NCI-H1417 treated with DMSO at 0.1 percent for 48 hours (cell line): ENCODE measurements around the gene NMNAT1.
"Not testable (repeated sequence)": the region's sequence is repeated elsewhere in the genome, so short reads cannot be mapped to it uniquely, and the experiment has no call there.

Source experiments
- DNase-seq: peaks from one replicate; lab custom pipeline; 2025; lab: John Stamatoyannopoulos, UW

The NMNAT1 gene

GRCh38 chr1:10020086-10020485 is 76.8 kb downstream of the NMNAT1 start:
- DNase-seq: no peak

- not testable (repeated sequence) for DNase-seq
Measured at GRCh38 chr1:10020678-10021077, 77.4 kb downstream of the NMNAT1 start.

GRCh38 chr1:10021992-10022391 is 78.7 kb downstream of the NMNAT1 start:
- not testable (repeated sequence) for DNase-seq

GRCh38 chr1:10022656-10023055 is 79.4 kb downstream of the NMNAT1 start:
- DNase-seq: no peak

- DNase-seq: no peak
Measured at GRCh38 chr1:10025354-10025753, 82.1 kb downstream of the NMNAT1 start.

- DNase-seq: no peak
Measured at GRCh38 chr1:10027027-10027426, 83.8 kb downstream of the NMNAT1 start.

GRCh38 chr1:10028956-10029500 is 85.8 kb downstream of the NMNAT1 start:
- not testable (repeated sequence) for DNase-seq

GRCh38 chr1:10031461-10031860 is 88.2 kb downstream of the NMNAT1 start:
- no peak for DNase-seq

- DNase-seq: peak; percentile 93
Measured at GRCh38 chr1:10032590-10033358, 89.5 kb downstream of the NMNAT1 start, which contains the start of gene UBE4B. TSS of gene UBE4B (plus strand) at chr1:10032958. CDS start at chr1:10033671, 713 bp downstream.

- DNase-seq: no peak
Measured at GRCh38 chr1:10033359-10033845, 90.1 kb downstream of the NMNAT1 start.
